ENCODE measurements around the gene PHC2. TPM values are rescaled to one million over a fixed set of nuclear protein-coding genes. Genes with fewer than 3 reads are reported as not detected.

Gene PHC2
- polyA plus RNA-seq, 1 donor from 2014 or later: 171 TPM

DNA sequence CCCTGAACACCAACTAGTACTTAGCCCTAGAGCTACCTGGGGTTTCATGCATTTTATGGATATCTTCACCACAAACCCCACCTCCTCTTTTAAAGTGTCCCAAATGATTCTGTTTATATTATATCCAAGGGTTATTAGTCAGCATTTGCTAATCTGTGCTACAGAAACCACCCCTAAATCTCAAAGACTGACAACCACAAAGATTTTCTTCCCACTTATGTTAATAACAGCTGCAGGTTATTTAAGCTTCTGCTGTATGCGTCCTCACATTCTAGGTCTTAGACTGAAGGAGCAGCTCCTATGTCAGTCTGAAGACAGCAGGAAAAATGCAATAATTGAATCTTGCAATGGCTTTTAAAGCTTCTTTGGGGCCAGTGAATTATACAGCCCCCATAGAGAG lies 11.2 kb upstream of the PHC2 start:
- no peak overlapping the region for H3K4me2 ChIP-seq (ENCODE audit: low read length)
- no peaks in the 10 kb centered on the region for H3K36me3 ChIP-seq (ENCODE audit: insufficient read depth, low read length)

DNA sequence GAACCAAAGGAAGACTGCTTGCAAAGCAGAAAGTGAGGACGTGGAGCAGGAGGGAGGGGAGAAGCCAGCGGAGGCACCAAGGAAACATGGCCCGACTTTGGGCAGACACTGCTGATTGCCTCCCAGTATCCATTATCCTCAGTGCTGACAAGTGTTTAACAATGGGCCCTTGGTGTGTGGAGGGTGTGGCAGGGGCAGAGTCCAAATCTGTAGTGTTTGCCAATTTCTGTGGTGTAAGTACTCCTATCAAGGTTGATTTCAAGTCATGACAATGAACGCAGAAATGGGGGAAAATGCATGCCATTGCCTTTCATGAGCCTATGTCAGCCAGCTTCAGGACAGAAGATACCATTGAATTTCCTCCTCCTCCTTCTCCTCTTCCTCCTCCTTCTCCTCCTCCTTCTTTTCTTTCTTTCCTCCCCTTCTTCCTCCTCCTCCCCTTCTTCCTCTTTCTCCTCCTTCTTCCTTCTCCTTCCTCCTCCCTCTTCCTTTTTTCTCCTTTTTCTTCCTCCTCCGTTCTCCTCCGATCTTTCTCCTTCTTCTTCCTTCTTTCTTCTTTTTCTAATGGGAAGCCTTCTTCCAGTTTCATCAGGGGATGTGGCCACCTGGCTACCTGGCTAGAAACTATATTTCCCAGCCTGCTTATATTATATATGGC lies 10.3 kb upstream of the PHC2 start:
- H3K27me3 ChIP-seq (ENCODE audit: insufficient read depth, low read depth, low read length): no peaks in the 10 kb centered on the region
- H3K27ac ChIP-seq (ENCODE audit: low read length): no peak overlapping the region
- no peak overlapping the region for H2AFZ ChIP-seq (ENCODE audit: low read depth, low read length)
- no peaks in the 10 kb centered on the region for H3K9me2 ChIP-seq (ENCODE audit: insufficient read depth, low read length)
- no peaks in the 10 kb centered on the region for H3K36me3 ChIP-seq (ENCODE audit: insufficient read depth, low read length)
- H4K20me1 ChIP-seq (ENCODE audit: insufficient read depth): no peaks in the 10 kb centered on the region
- H3F3A ChIP-seq (ENCODE audit: insufficient read depth, low read length, poor library complexity, severe bottlenecking): no peaks in the 10 kb centered on the region
- TF ChIP-seq EP300 (conservative IDR thresholded peaks at IDR 0.05; ENCODE audit: poor library complexity, severe bottlenecking) (no peak), MXI1 (conservative IDR thresholded peaks at IDR 0.05; ENCODE audit: poor library complexity, severe bottlenecking) (no peak), POLR2AphosphoS5 (IDR thresholded peaks at IDR 0.05) (no peak), EZH2 (IDR thresholded peaks at IDR 0.05; ENCODE audit: borderline replicate concordance, insufficient read depth, low read length, poor library complexity, severe bottlenecking) (no peak), TAF1 (IDR thresholded peaks at IDR 0.05; ENCODE audit: low read depth) (no peak), RAD21 (conservative IDR thresholded peaks at IDR 0.05) (no peak), SMC3 (conservative IDR thresholded peaks at IDR 0.05; ENCODE audit: poor library complexity) (no peak)
- TF ChIP-seq, protein P1, sequence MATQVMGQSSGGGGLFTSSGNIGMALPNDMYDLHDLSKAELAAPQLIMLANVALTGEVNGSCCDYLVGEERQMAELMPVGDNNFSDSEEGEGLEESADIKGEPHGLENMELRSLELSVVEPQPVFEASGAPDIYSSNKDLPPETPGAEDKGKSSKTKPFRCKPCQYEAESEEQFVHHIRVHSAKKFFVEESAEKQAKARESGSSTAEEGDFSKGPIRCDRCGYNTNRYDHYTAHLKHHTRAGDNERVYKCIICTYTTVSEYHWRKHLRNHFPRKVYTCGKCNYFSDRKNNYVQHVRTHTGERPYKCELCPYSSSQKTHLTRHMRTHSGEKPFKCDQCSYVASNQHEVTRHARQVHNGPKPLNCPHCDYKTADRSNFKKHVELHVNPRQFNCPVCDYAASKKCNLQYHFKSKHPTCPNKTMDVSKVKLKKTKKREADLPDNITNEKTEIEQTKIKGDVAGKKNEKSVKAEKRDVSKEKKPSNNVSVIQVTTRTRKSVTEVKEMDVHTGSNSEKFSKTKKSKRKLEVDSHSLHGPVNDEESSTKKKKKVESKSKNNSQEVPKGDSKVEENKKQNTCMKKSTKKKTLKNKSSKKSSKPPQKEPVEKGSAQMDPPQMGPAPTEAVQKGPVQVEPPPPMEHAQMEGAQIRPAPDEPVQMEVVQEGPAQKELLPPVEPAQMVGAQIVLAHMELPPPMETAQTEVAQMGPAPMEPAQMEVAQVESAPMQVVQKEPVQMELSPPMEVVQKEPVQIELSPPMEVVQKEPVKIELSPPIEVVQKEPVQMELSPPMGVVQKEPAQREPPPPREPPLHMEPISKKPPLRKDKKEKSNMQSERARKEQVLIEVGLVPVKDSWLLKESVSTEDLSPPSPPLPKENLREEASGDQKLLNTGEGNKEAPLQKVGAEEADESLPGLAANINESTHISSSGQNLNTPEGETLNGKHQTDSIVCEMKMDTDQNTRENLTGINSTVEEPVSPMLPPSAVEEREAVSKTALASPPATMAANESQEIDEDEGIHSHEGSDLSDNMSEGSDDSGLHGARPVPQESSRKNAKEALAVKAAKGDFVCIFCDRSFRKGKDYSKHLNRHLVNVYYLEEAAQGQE (IDR thresholded peaks at IDR 0.05; ENCODE audit: borderline replicate concordance): no peak
- TF ChIP-seq, protein P2, sequence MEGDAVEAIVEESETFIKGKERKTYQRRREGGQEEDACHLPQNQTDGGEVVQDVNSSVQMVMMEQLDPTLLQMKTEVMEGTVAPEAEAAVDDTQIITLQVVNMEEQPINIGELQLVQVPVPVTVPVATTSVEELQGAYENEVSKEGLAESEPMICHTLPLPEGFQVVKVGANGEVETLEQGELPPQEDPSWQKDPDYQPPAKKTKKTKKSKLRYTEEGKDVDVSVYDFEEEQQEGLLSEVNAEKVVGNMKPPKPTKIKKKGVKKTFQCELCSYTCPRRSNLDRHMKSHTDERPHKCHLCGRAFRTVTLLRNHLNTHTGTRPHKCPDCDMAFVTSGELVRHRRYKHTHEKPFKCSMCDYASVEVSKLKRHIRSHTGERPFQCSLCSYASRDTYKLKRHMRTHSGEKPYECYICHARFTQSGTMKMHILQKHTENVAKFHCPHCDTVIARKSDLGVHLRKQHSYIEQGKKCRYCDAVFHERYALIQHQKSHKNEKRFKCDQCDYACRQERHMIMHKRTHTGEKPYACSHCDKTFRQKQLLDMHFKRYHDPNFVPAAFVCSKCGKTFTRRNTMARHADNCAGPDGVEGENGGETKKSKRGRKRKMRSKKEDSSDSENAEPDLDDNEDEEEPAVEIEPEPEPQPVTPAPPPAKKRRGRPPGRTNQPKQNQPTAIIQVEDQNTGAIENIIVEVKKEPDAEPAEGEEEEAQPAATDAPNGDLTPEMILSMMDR (IDR thresholded peaks at IDR 0.05; ENCODE audit: poor library complexity, severe bottlenecking): no peak
- H3K9me3 ChIP-seq (ENCODE audit: low read length): no peaks in the 10 kb centered on the region
- no peak overlapping the region for H3K4me2 ChIP-seq (ENCODE audit: low read length)
- H3K9ac ChIP-seq (ENCODE audit: low read length): no peak overlapping the region
- no peaks in the 10 kb centered on the region for H3K79me2 ChIP-seq (replicated peaks; ENCODE audit: insufficient read depth, low read length)
- no peak overlapping the region for H3K4me3 ChIP-seq (ENCODE audit: low read length)

More for the DNA sequence above, 11.2 kb upstream of the PHC2 start:
- no peak overlapping the region for H3K9ac ChIP-seq (ENCODE audit: low read length)
- H4K20me1 ChIP-seq (ENCODE audit: insufficient read depth): no peaks in the 10 kb centered on the region
- H2AFZ ChIP-seq (ENCODE audit: low read depth, low read length): no peak overlapping the region
- no peak overlapping the region for H3K27ac ChIP-seq (ENCODE audit: low read length)
- H3K9me2 ChIP-seq (ENCODE audit: insufficient read depth, low read length): no peaks in the 10 kb centered on the region
- no peaks in the 10 kb centered on the region for H3F3A ChIP-seq (ENCODE audit: insufficient read depth, low read length, poor library complexity, severe bottlenecking)
- H3K9me3 ChIP-seq (ENCODE audit: low read length): no peaks in the 10 kb centered on the region
- no peak overlapping the region for H3K4me3 ChIP-seq (ENCODE audit: low read length)
- H3K27me3 ChIP-seq (ENCODE audit: insufficient read depth, low read depth, low read length): no peaks in the 10 kb centered on the region
- TF ChIP-seq MXI1 (conservative IDR thresholded peaks at IDR 0.05; ENCODE audit: poor library complexity, severe bottlenecking): no peak
- no peak for TF ChIP-seq EP300 (conservative IDR thresholded peaks at IDR 0.05; ENCODE audit: poor library complexity, severe bottlenecking)
- TF ChIP-seq, protein P2 (IDR thresholded peaks at IDR 0.05; ENCODE audit: poor library complexity, severe bottlenecking): no peak
- no peak for TF ChIP-seq SMC3 (conservative IDR thresholded peaks at IDR 0.05; ENCODE audit: poor library complexity)
- TF ChIP-seq, protein P1 (IDR thresholded peaks at IDR 0.05; ENCODE audit: borderline replicate concordance): no peak
- no peak for TF ChIP-seq POLR2AphosphoS5 (IDR thresholded peaks at IDR 0.05)
- TF ChIP-seq TAF1 (IDR thresholded peaks at IDR 0.05; ENCODE audit: low read depth): no peak
- no peak for TF ChIP-seq EZH2 (IDR thresholded peaks at IDR 0.05; ENCODE audit: borderline replicate concordance, insufficient read depth, low read length, poor library complexity, severe bottlenecking)
- no peak for TF ChIP-seq RAD21 (conservative IDR thresholded peaks at IDR 0.05)
- no peaks in the 10 kb centered on the region for H3K79me2 ChIP-seq (replicated peaks; ENCODE audit: insufficient read depth, low read length)

All from neural cell (in vitro differentiated cells).